Measurements from ENCODE around the gene TNNT1.
"Not testable (repeated sequence)": the region's sequence is repeated elsewhere in the genome, so short reads cannot be mapped to it uniquely, and the experiment has no call there.

TNNT1 gene

GRCh38 chr19:55158423-55158822 lies 9.4 kb upstream of the TNNT1 start:
- no peak overlapping the region for H3K27ac Mint-ChIP-seq
- DNase-seq (no peak), ATAC-seq (no peak)
- peaks cover 8 to 13% of the 10 kb centered on the region in 2 donors for H3K9me3 Mint-ChIP-seq
- H3K27me3 Mint-ChIP-seq = peaks cover 81% of the 10 kb centered on the region
- H3K4me1 Mint-ChIP-seq = peaks cover 36% of the 10 kb centered on the region
- no peak overlapping the region for H3K4me3 Mint-ChIP-seq

DNA sequence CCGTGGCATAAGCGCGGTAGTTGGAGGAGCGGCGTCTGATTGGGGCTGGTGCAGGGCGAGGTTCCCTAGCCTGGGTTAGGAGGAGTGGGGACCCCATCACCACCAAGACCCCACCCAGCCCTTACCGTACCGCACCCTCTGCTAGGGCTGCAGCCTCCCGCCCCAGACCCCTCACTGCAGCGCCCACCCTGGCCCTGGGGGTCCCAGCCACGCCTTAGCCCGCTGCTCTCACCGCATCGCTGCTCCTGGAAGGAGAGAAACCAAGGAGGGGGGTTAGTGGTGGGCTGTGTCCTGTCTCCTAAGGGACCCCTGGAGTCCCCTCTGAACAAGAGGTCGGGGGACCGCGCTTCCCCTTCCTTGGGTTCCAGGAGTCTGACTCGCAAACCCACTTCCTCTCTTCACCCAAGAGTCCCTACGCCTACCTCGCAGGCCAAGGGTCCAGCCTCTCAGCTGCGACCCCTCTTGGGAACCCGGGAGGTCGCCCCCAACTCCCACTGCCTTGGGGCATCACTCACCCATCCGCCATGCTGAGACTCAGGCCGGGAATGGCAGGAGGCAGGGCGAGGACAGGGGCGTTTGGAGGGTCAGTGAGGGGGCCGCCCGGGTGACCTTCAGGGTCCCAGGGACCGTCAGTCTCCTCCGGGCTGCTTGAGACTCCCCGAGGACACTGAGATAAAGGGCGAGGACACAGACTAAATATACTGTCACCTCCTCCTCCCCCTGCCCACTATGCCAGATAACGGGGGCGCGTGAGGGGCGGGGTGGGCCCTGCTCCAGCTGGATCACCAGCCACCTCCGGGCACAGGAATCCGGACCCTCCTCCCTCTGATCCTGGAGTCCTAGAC lies 8.3 kb upstream of the TNNT1 start, which contains the start of gene TNNI3:
TSS of gene TNNI3 (minus strand) at position 669 of the 845 bp plus-strand sequence. CDS start at position 526, 143 bp downstream.
- Mint-ChIP-seq H3K27me3 (peaks cover 77% of the 10 kb centered on the region), H3K4me3 (peak within 1 kb of the TSS; percentile 50 to 73), H3K27ac (no peak within 1 kb of the TSS), H3K4me1 (peaks cover 37% of the 10 kb centered on the region), H3K9me3 (peaks cover 9 to 15% of the 10 kb centered on the region in 2 donors)
- no peak for DNase-seq
- ATAC-seq = no peak

DNA sequence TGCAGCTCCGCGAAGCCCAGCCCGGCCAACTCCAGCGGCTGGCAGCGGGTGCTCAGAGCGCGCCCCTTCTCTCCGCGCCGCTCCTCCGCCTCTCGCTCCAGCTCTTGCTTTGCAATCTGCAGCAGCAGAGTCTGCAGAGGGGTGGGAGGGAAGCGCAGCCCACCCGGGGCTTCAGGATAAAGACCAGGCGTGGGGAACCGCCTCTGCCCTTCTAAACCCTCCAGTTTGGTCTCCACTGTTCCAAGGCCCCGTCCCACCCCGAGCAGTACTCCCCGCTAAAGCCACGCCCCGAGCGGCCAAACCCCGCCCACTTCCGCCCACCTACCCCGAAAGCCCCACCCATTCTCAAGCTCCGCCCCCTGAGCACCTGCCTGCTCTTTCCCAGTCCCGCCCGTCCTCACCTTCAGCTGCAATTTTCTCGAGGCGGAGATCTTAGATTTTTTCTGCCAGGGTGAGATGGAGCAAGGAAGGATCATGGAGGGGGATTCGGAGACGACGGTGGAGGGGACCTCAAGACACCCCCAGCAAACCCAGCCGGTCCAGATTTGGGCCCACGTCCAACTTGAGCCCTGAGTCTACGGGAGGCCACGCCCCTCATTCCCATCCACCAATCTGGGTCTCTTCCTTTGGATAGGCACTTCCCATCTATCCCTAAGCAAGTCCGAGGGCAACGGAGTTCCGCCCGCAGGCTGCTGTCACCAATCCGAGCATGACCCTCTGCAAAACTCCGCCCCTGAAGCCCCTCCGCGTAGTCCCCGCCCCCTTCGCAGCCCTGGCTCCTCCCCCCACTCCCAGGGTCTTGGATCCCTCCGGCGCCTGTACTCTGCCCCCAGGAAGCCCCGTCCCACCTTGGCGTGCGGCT lies 7.4 kb upstream of the TNNT1 start:
- no peak for ATAC-seq
- Mint-ChIP-seq H3K4me1 (peaks cover 45% of the 10 kb centered on the region), H3K27ac (no peak overlapping the region), H3K27me3 (peaks cover 68% of the 10 kb centered on the region), H3K9me3 (peaks cover 16 to 23% of the 10 kb centered on the region in 2 donors), H3K4me3 (peak overlapping the region; percentile 50 to 73)
- peak; percentile 45 to 54 for DNase-seq

- Mint-ChIP-seq H3K9me3 (peaks cover 19 to 25% of the 10 kb centered on the region in 2 donors), H3K4me3 (peak overlapping the region; percentile 50 to 73), H3K4me1 (peaks cover 43% of the 10 kb centered on the region), H3K27me3 (peaks cover 62% of the 10 kb centered on the region)
- DNase-seq, ATAC-seq, H3K27ac Mint-ChIP-seq: not testable (repeated sequence)
These were observed 6.8 kb upstream of the TNNT1 start for GRCh38 chr19:55155784-55156183.

- Mint-ChIP-seq H3K27ac (no peak overlapping the region), H3K4me3 (no peak overlapping the region), H3K27me3 (peaks cover 61% of the 10 kb centered on the region), H3K9me3 (peaks cover 19 to 25% of the 10 kb centered on the region in 2 donors), H3K4me1 (peaks cover 35% of the 10 kb centered on the region)
- no peak for ATAC-seq
- DNase-seq = no peak
These were observed 4.8 kb upstream of the TNNT1 start for GRCh38 chr19:55153652-55154264.

GRCh38 chr19:55152017-55152416 lies 3.0 kb upstream of the TNNT1 start:
- peaks cover 29% of the 10 kb centered on the region for H3K4me1 Mint-ChIP-seq
- H3K9me3 Mint-ChIP-seq = peaks cover 19 to 25% of the 10 kb centered on the region in 2 donors
- peaks cover 61% of the 10 kb centered on the region for H3K27me3 Mint-ChIP-seq
- DNase-seq = no peak
- H3K4me3 Mint-ChIP-seq = no peak overlapping the region
- no peak for ATAC-seq
- peak overlapping the region; percentile 6 to 27 for H3K27ac Mint-ChIP-seq

GRCh38 chr19:55147545-55148251 lies 1.3 kb downstream of the TNNT1 start:
- Mint-ChIP-seq H3K4me3 (no peak overlapping the region), H3K27me3 (peaks cover 77% of the 10 kb centered on the region), H3K4me1 (peaks cover 18% of the 10 kb centered on the region), H3K9me3 (peaks cover 11 to 13% of the 10 kb centered on the region in 2 donors), H3K27ac (no peak overlapping the region)
- DNase-seq (no peak), ATAC-seq (no peak)

GRCh38 chr19:55146705-55147273 lies 2.2 kb downstream of the TNNT1 start:
- Mint-ChIP-seq H3K27ac (no peak overlapping the region), H3K4me1 (peaks cover 11% of the 10 kb centered on the region), H3K9me3 (peaks cover 5 to 6% of the 10 kb centered on the region in 2 donors), H3K4me3 (peak overlapping the region in 1 of 2 donors; percentile 24), H3K27me3 (peaks cover 81% of the 10 kb centered on the region)
- no peak for DNase-seq
- ATAC-seq = peak; percentile 38

DNA sequence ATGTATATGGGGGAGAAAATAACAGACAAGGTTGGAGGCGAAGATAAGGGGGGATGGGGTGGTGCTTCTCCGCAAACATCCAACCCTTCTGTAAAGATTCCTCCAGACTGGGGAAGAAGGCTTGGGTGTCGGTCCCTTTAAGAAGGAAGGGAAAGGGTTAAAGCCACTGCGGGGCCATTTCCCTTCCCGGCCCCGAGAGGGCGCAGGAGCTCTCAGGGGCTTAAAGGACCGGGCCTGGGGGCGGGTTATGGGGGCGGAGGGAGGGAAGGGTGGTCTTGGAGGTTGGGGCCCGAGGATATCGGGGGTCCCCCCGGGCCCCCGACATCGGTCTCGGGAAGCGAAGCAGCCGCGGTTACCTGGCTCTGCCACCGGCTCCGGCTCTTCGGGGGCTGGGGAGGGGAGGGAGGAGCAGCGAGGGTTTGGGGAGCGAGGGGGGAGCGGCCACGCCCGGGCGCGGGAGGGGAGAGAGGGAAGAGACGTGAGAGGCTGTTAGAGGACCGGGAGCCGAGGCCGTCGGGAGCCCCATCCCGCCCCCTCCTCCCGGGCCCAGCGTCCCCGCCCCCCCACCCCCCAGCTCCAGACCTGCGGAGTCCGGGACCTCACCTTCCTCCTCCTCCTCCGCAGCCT lies 2.8 kb downstream of the TNNT1 start:
- peaks cover 0 to under 1% of the 10 kb centered on the region in 2 donors for H3K9me3 Mint-ChIP-seq
- peak; percentile 25 for ATAC-seq
- DNase-seq = no peak
- no peak overlapping the region for H3K27ac Mint-ChIP-seq
- peaks cover 10% of the 10 kb centered on the region for H3K4me1 Mint-ChIP-seq
- H3K27me3 Mint-ChIP-seq = peaks cover 87% of the 10 kb centered on the region
- H3K4me3 Mint-ChIP-seq = peak overlapping the region in 1 of 2 donors; percentile 33

DNA sequence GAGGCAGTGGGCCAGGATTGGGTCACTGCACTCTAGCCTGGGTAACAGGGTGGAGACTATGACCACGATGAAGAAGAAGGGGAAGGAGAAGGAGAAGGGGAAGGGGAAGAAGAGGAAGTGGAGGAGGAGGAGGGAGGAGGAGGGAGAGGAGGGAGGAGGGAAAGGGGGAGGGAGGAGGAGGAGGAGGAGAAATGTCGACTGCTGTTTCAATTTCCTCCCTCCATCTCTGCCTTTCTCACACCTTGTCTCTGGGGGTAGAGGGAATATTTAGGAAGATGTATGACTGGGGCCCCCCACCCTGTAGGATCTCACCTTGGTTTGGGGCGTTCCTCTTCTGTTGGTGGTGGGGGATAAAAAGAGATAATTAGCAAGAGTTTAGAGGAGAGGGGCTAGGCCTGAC lies 3.8 kb downstream of the TNNT1 start:
- no peak for ATAC-seq
- Mint-ChIP-seq H3K4me3 (no peak overlapping the region), H3K27ac (no peak overlapping the region), H3K27me3 (peaks cover 87% of the 10 kb centered on the region), H3K4me1 (peaks cover 14% of the 10 kb centered on the region), H3K9me3 (no peaks in the 10 kb centered on the region)
- no peak for DNase-seq

GRCh38 chr19:55141696-55142095 lies 7.3 kb downstream of the TNNT1 start:
- no peak overlapping the region for H3K27ac Mint-ChIP-seq
- peaks cover 14% of the 10 kb centered on the region for H3K4me1 Mint-ChIP-seq
- H3K9me3 Mint-ChIP-seq = no peaks in the 10 kb centered on the region
- DNase-seq (no peak), ATAC-seq (no peak)
- peak overlapping the region in 1 of 2 donors; percentile 15 for H3K4me3 Mint-ChIP-seq
- peaks cover 77% of the 10 kb centered on the region for H3K27me3 Mint-ChIP-seq

- Mint-ChIP-seq H3K9me3 (no peaks in the 10 kb centered on the region), H3K4me1 (peaks cover 7% of the 10 kb centered on the region), H3K4me3 (no peak overlapping the region), H3K27me3 (peaks cover 73% of the 10 kb centered on the region), H3K27ac (no peak overlapping the region)
- no peak for DNase-seq
- no peak for ATAC-seq
These were observed 11.1 kb downstream of the TNNT1 start for GRCh38 chr19:55137915-55138314.

DNA sequence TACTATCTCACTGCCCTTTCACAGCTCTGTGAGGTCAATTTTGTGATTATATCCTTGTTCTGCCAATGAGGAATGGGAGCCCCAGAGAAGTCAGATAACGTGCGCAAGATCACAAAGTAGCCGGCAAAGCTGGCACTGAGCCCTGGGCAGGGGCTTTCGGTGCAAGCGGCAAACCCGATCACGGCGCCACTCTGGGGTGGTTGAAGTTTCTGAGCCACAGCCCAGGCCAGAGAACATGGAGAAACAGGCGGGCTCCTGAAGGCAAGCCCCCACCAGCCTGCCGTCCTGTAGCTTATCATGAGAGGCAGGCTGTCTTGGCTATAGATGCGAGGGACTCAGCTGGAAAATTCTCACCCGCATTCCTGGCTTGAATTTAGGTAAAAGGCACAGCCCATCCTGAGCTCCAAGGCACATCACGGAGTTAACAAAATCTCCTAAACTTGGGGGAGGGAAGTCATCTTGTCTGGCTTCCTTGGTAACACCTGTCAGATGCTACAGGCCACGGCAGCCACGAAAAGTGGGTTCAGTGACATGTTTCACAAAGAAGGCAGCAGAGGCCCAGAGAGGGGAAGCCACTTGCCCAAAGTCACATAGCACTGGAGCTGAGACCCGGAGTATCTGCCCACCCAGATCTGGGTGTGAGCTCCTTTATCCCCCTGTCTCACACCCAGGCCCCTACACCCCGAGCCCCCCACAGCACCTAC lies 12.5 kb downstream of the TNNT1 start:
- DNase-seq = no peak
- no peak overlapping the region for H3K27ac Mint-ChIP-seq
- no peak for ATAC-seq
- no peak overlapping the region for H3K4me3 Mint-ChIP-seq
- peaks cover 11% of the 10 kb centered on the region for H3K4me1 Mint-ChIP-seq
- H3K27me3 Mint-ChIP-seq = peaks cover 72% of the 10 kb centered on the region
- H3K9me3 Mint-ChIP-seq = no peaks in the 10 kb centered on the region

GRCh38 chr19:55134736-55135135 lies 14.3 kb downstream of the TNNT1 start:
- peaks cover 5% of the 10 kb centered on the region for H3K4me1 Mint-ChIP-seq
- H3K27ac Mint-ChIP-seq = no peak overlapping the region
- H3K27me3 Mint-ChIP-seq = peaks cover 68% of the 10 kb centered on the region
- ATAC-seq (no peak), DNase-seq (no peak)
- H3K9me3 Mint-ChIP-seq = no peaks in the 10 kb centered on the region
- H3K4me3 Mint-ChIP-seq = no peak overlapping the region
